PC-3 (cell line): ENCODE data around the gene TNFSF8. TPM values are rescaled to one million over a fixed set of nuclear protein-coding genes. Genes with fewer than 3 reads are reported as not detected.
A peak's percentile ranks its signal among the peaks of the same experiment; 100 is the strongest.

Source experiments
- ATAC-seq: fragments of 200-7000 bp; cut with Tn5 transposase; 2 replicates; pipeline ENCODE4 v1.9.1; 2020; ENCODE audit warnings: mild to moderate bottlenecking, moderate library complexity
- BruUV-seq: library from RNA; stranded (reverse); fragments of 400-500 nt; replicated peaks from 2 replicates; lab custom pipeline; 2021; lab: Mats Ljungman, UMichigan
- CTCF ChIA-PET: fragments of 300-600 bp; sonication (Branson Sonifier 250); formaldehyde crosslinking; loops from one replicate; lab custom pipeline; 2022; ENCODE audit warnings: antibody characterized with exemption; lab: Charles Lee
- POLR2A ChIA-PET: fragments of 300-600 bp; sonication (Branson Sonifier 250); formaldehyde crosslinking; loops from one replicate; lab custom pipeline; 2022; ENCODE audit warnings: antibody characterized with exemption; ENCODE audit not compliant: unreplicated experiment; lab: Charles Lee
- DNase-seq: peaks from one replicate; pipeline ENCODE4 v3.0.0-alpha.2; 2015
- H2AFZ ChIP-seq: fragments of 300-600 bp; sonication (generic); 2 replicates; pipeline ENCODE4 v1.6.0; 2016; ENCODE audit warnings: antibody characterized with exemption, low read length
- H3F3A ChIP-seq: fragments of 300-600 bp; sonication (generic); one replicate; pipeline ENCODE4 v1.6.0; 2017; ENCODE audit warnings: antibody characterized with exemption, low read length, control low read depth, mild to moderate bottlenecking; ENCODE audit not compliant: unreplicated experiment
- H3K27ac ChIP-seq: fragments of 300-600 bp; sonication (generic); 2 replicates; pipeline ENCODE4 v1.5.1; 2016; ENCODE audit warnings: mild to moderate bottlenecking, low read length
- H3K27me3 ChIP-seq: fragments of 300-600 bp; sonication (generic); 2 replicates; pipeline ENCODE4 v1.6.1; 2016; ENCODE audit warnings: low read length, mixed read lengths
- H3K36me3 ChIP-seq: fragments of 300-600 bp; sonication (generic); 2 replicates; pipeline ENCODE4 v1.6.1; 2016; ENCODE audit warnings: low read depth, mixed run types, low read length, mixed read lengths
- H3K4me1 ChIP-seq: fragments of 300-600 bp; sonication (generic); 2 replicates; pipeline ENCODE4 v1.5.1; 2016; ENCODE audit warnings: low read length; ENCODE audit not compliant: insufficient read depth
- H3K4me2 ChIP-seq: fragments of 300-600 bp; sonication (generic); 2 replicates; pipeline ENCODE4 v1.6.0; 2016; ENCODE audit warnings: low read length
- H3K4me3 ChIP-seq: fragments of 300-600 bp; sonication (generic); 2 replicates; pipeline ENCODE4 v1.5.1; 2016; ENCODE audit warnings: mild to moderate bottlenecking, low read length, mixed read lengths
- H3K79me2 ChIP-seq: fragments of 300-600 bp; sonication (generic); 2 replicates; pipeline ENCODE4 v1.6.1; 2017; ENCODE audit warnings: low read length, mixed read lengths
- H3K9ac ChIP-seq: fragments of 300-600 bp; sonication (generic); 2 replicates; pipeline ENCODE4 v1.6.0; 2016; ENCODE audit warnings: mild to moderate bottlenecking, low read length
- H3K9me2 ChIP-seq: fragments of 300-600 bp; sonication (generic); replicated peaks from 2 replicates; pipeline ENCODE4 v1.6.1; 2016; ENCODE audit warnings: mixed run types, low read length, mixed read lengths
- H3K9me3 ChIP-seq: fragments of 300-600 bp; sonication (generic); 2 replicates; pipeline ENCODE4 v1.6.1; 2016; ENCODE audit warnings: low read length, mixed read lengths
- H4K20me1 ChIP-seq: fragments of 300-600 bp; sonication (generic); 2 replicates; pipeline ENCODE4 v1.6.1; 2016; ENCODE audit warnings: low read length, mixed read lengths
- EZH2 ChIP-seq: fragments of 300-600 bp; sonication (generic); IDR thresholded peaks from one replicate; pipeline ENCODE4 v1.6.1; 2017; ENCODE audit warnings: antibody characterized with exemption, mild to moderate bottlenecking, low read length; ENCODE audit not compliant: unreplicated experiment
- EZH2phosphoT487 ChIP-seq: fragments of 300-600 bp; sonication (generic); IDR thresholded peaks from 2 replicates; pipeline ENCODE4 v1.6.1; 2018; ENCODE audit warnings: mild to moderate bottlenecking, antibody characterized with exemption, low read length, borderline replicate concordance
- intact Hi-C: fragments of 100-400 bp; cut with micrococcal nuclease; formaldehyde crosslinking; loops from 2 replicates; pipeline ENCODE4 v1.9.0; 2023
- total RNA-seq: library from RNA; depleted of rRNA; stranded (reverse); fragments of >200 nt; gene quantifications from 2 replicates; pipeline ENCODE4 v1.2.3, GENCODE V29; 2014
- TF ChIP-seq, protein P1 (sequence below): fragments of 300-600 bp; sonication (generic); conservative IDR thresholded peaks from 2 replicates; pipeline ENCODE4 v1.5.1; 2017; ENCODE audit warnings: antibody characterized with exemption, low read depth, mild to moderate bottlenecking, low read length

Gene TNFSF8
- total RNA-seq, 1 experiment from 2014 or later, result not detected

DNA sequence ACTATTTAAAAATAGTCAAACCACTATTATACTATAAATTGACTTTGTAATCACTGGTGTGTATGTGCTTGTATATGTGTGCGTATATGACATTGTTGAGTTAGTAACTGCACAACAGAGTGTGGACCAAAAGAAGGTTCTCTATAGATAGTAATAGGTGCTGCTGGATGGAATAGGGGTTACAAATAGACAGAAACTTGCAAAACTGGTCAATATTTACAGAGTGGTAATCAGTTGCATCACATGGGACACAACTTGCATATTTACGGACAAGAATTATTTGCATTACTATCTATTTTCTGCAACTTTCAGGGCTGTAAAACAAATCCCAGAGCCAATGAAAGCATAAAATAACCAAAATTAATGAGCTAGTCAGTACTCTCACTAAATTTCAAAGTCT lies 42.4 kb downstream of the TNFSF8 start:
- Histone ChIP-seq H3K36me3 (no peaks in the 10 kb centered on the region), H3K9me2 (no peaks in the 10 kb centered on the region), H3K27ac (no peak overlapping the region), H2AFZ (no peak overlapping the region), H3K79me2 (no peaks in the 10 kb centered on the region), H3K4me3 (no peak overlapping the region), H3F3A (peaks cover 6% of the 10 kb centered on the region), H3K9ac (no peak overlapping the region), H3K27me3 (no peaks in the 10 kb centered on the region), H3K9me3 (no peaks in the 10 kb centered on the region), H3K4me1 (peaks cover 35% of the 10 kb centered on the region), H3K4me2 (no peak overlapping the region), H4K20me1 (no peaks in the 10 kb centered on the region)
- CTCF ChIA-PET, result no interaction called here
- no TSS peak for BruUV-seq
- DNase-seq (no peak), ATAC-seq (no peak)
- TF ChIP-seq EZH2phosphoT487, result no peak
- POLR2A ChIA-PET, result no interaction called here
- intact Hi-C loops, result no loop called here

DNA sequence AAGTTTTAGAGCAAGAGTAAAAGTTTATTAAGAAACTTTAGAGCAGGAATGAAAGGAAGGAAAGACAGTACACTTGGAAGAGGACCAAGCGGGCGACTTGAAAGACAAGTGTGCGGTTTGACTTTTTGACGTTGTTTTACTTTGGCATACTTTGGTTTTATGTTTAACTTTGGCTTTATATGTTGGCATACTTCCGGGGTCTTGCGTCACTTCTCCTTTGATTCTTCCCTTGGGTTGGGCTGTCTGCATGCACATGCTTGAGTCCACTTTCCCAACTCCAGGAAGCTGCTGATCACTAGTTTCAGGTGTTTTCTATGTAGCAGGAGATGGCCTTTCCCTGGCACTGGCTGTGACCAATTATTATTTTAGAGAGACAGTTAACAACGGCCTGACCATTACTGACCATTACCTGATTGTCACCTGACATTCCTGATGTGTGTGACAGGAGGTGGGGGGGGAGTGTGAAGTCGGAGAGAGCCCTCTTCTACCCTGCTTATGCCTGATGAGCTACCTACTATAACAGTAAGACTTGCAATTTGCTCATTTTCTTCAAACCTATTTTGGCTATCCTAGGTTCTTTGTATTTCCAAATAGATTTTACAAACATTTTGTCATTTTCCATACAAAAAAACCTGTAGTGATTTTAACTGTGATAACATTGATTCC lies 45.5 kb downstream of the TNFSF8 start:
- TF ChIP-seq EZH2phosphoT487 (no peak), EZH2 (no peak)
- TF ChIP-seq, protein P1, sequence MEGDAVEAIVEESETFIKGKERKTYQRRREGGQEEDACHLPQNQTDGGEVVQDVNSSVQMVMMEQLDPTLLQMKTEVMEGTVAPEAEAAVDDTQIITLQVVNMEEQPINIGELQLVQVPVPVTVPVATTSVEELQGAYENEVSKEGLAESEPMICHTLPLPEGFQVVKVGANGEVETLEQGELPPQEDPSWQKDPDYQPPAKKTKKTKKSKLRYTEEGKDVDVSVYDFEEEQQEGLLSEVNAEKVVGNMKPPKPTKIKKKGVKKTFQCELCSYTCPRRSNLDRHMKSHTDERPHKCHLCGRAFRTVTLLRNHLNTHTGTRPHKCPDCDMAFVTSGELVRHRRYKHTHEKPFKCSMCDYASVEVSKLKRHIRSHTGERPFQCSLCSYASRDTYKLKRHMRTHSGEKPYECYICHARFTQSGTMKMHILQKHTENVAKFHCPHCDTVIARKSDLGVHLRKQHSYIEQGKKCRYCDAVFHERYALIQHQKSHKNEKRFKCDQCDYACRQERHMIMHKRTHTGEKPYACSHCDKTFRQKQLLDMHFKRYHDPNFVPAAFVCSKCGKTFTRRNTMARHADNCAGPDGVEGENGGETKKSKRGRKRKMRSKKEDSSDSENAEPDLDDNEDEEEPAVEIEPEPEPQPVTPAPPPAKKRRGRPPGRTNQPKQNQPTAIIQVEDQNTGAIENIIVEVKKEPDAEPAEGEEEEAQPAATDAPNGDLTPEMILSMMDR, result no peak
- Histone ChIP-seq H3F3A (peaks cover 6% of the 10 kb centered on the region), H3K36me3 (no peaks in the 10 kb centered on the region), H4K20me1 (no peaks in the 10 kb centered on the region), H3K4me1 (peaks cover 27% of the 10 kb centered on the region), H3K79me2 (no peaks in the 10 kb centered on the region), H3K9me2 (no peaks in the 10 kb centered on the region), H3K9me3 (no peaks in the 10 kb centered on the region), H3K27ac (peak overlapping the region; percentile 90), H3K27me3 (no peaks in the 10 kb centered on the region), H3K4me2 (peak overlapping the region; percentile 58), H3K9ac (peak overlapping the region; percentile 61), H2AFZ (no peak overlapping the region), H3K4me3 (no peak overlapping the region)
- intact Hi-C loops, result no loop called here
- ChIA-PET POLR2A (no interaction called here), CTCF (interaction anchor here (0.6 kb wide), 1 partner anchor 22 kb away, joined by 4 read pairs; no protein-coding TSS in a partner anchor)
- peak; percentile 88 for DNase-seq
- no TSS peak for BruUV-seq
- no peak for ATAC-seq

DNA sequence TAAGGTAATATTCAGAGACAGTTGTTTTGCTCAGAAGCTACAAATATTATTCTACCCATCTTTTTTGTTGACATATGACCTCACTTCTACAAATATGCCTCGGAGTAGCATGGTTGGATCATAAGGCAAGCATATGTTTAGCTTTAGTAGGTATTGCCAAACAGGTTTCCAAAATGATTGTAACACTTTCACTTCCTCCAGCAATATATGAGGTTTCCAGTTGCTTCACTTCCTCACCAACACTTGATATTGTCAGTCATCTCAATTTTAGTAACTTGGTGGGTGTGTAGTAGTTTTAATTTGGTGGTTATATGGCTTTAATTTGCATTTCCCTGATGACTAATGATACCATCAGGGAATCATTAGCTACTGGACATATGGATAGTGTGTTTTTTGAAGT lies 46.7 kb downstream of the TNFSF8 start:
- Histone ChIP-seq H3K9me3 (no peaks in the 10 kb centered on the region), H3K4me2 (no peak overlapping the region), H2AFZ (no peak overlapping the region), H3K36me3 (no peaks in the 10 kb centered on the region), H3K4me3 (no peak overlapping the region), H3F3A (peaks cover 6% of the 10 kb centered on the region), H3K27ac (peak overlapping the region; percentile 90), H4K20me1 (no peaks in the 10 kb centered on the region), H3K9me2 (no peaks in the 10 kb centered on the region), H3K9ac (no peak overlapping the region), H3K4me1 (peaks cover 22% of the 10 kb centered on the region), H3K27me3 (no peaks in the 10 kb centered on the region), H3K79me2 (no peaks in the 10 kb centered on the region)
- BruUV-seq, result no TSS peak
- POLR2A ChIA-PET, result no interaction called here
- intact Hi-C loops, result no loop called here
- DNase-seq (peak; percentile 59), ATAC-seq (no peak)
- CTCF ChIA-PET, result no interaction called here
- TF ChIP-seq, protein P1, result no peak
- TF ChIP-seq EZH2, result no peak
- TF ChIP-seq EZH2phosphoT487, result no peak
